ENCODE measurements around the gene CACNA1C.

Gene CACNA1C

DNA sequence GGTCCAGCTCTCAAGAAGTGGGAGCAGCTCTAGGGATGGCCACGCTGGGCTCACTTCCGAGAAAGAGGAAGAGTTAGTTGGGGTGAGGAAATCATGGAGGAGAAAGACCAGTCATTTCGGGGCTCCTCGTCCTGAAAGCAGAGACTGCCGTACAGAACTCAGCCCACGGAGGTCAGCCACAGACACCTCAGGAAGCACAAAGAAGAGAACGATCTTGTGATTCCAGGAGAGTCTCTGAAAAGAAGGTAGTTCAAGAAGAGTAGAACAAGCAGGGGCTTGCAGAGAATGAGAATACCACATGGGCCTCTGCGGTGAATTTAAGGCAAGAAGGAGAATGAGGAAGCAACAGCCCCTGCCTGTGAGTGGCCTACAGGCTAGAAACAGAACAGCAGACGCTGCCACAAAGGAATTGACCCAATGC, 311.9 kb downstream of the CACNA1C start:
- DNase-seq (ENCODE audit: low read depth in 3 of 3): no peak

DNA sequence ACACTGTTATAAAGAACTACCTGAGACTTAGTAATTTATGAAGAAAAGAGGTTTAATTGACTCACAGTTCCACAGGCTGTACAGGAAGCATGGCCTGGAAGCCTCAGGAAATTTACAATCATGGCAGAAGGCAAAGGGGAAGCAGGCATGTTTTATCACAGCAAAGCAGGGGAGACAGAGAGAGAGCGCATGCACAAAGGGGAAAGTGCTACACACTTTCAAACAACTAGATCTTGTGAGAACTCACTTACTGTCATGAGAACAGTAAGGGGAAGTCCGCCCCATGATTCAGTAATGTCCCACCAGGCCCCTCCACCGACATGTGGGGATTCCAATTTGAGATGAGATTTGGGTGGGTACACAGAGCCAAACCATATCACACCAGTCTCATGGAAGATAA, 313.9 kb downstream of the CACNA1C start:
- DNase-seq (ENCODE audit: low read depth in 3 of 3): no peak

DNA sequence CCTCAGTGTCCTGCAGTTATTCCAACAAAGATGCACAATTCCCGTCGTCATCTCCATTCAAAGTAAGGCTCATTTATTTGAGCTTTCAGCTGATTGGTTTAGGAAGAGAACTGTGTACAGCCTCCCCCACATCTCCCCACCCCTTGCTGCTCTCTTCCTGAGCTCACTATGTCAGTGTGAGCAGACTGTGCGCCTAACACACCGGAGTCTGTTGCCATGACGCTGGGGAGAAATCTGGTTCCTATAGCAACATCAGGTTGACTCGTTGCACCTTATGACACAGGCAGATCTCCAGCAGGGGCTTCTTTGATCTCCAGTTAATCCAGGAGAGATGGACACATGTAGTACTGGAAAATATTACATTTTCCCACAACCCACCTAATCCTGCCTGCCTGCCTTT, 319.4 kb downstream of the CACNA1C start:
- DNase-seq (ENCODE audit: low read depth in 3 of 3): no peak

DNA sequence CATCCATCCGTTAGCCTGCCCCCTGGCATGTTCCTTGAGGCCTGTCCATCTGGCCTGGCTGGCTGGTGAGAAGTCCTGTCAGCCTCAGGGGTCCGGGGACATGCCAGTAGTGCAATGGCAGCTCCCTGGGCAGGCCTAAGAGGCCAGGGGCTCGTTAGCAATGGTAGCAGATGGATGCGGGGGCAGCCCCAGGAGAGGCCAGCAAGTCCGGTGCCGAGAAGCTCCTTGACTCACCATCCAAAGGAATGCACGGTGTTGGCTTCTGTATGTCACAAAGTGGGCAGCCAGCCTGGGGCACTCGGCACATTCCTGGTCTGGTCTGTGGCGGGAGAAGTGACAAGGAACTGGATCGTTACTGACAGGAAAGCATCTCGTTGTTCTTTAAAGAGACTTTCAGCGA, 319.9 kb downstream of the CACNA1C start:
- no peak for DNase-seq (ENCODE audit: low read depth in 3 of 3)

DNA sequence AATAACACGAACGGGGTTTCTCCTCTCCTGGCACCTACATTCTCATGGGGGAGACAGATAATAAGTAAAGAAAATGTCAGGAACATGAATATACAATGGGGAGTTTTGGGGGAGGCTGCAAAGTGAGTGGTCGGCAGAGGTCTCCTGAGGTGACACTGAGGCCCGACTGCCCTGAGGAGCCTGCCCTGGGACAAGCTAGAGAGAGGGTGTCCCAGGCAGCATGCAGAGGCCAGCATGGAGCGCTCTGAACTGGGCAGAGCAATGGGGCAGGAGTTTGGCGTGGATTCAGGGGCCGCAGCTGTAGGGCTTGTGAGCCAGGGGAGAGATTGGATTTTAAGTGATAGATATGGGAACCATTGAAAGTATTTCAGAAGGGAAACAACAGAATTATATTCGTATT, 320.5 kb downstream of the CACNA1C start:
- no peak for DNase-seq (ENCODE audit: low read depth in 3 of 3)

DNA sequence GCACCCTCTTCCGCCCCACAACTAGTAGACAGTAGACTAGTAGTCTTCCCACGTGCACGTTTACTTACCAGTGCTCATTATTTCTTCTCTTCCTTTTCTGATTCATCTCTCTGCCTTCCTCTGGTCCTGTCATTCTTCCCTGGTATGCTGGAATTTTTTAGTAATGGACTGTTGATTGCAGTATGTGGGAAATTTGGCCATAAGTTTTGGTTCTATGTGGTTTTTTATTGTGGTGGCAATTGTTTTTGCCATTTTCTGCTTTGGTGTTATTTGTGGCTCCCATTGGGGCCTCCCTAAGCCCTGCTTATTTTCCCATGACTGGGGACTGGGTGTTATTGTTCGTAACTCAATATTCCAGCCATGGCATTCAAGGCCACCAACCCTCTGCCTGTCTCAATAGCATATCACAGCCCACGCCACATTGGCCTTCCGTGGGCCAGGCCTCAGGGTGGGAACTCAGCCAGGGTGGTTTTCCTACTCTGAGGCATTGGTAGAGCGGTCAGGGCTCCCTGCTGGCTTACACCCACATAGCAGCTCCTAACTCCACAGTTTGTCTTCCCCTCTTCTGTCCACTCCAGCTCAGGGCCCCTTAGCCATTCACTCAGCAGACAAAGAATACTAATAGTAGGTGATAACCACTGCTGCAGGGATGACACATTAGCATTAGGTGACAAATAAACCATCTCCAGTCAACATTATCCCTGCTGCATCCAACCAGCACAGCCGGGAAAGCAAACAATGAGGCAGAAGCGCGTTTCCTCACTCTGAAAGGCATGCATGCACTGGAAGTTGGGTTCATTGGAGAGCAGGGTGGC, 321.5 kb downstream of the CACNA1C start:
- DNase-seq (ENCODE audit: low read depth in 3 of 3): no peak

DNA sequence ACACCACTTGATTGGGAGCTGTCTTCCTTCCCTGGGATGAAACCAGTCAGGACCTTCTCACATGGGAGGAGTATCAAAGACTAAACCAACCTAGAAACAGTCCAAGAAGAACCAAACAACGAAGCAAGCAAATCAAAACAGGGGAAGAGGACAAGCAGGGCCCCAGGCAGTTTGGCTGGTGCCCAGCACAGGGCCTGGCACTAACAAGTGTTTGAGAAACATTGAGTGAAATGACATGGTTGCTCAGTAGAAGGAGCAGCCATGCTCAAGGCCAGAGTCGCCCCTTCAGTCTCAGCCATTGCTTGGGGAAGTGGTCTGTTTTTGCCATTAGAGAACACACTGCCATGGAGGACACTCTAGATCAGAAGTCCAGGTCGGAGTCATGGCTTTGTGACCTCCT, 323.1 kb downstream of the CACNA1C start:
- DNase-seq (ENCODE audit: low read depth in 3 of 3): no peak

DNA sequence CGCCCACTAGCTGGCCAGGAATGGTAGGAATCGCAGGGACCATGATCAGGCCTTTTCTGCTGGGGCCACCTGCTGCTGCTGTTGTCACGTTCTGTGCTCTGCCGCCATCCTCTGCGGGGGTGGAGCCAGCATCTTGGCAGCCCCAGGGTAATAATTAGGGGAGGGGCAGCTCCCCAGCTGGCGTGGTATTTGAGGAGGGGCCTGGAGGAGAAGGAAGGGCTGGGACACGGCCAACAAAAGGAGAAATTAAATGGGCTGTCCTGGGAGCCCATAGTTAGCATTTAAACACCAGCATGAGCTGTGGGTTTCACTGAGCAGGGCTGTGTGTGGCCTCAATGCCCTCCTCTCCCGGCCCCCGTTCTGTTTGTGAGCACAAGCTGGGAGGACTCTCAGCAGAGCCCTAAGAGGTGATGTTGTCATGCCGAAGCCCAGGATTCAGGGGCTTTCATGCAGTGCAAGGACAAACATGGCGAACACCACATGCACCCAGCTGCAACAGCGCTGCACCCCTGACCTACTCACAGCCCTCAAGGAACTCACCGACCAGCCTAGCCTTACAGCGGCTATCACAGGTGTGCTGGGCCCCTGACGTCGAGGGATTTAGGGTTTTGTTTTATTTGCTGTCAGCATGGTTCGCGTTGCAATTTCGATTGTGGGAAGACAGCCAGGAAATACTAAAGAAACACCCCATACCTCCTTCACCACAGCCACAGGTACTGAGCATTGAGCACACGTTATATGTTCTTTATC, 324.3 kb downstream of the CACNA1C start:
- no peak for DNase-seq (ENCODE audit: low read depth in 3 of 3)

DNA sequence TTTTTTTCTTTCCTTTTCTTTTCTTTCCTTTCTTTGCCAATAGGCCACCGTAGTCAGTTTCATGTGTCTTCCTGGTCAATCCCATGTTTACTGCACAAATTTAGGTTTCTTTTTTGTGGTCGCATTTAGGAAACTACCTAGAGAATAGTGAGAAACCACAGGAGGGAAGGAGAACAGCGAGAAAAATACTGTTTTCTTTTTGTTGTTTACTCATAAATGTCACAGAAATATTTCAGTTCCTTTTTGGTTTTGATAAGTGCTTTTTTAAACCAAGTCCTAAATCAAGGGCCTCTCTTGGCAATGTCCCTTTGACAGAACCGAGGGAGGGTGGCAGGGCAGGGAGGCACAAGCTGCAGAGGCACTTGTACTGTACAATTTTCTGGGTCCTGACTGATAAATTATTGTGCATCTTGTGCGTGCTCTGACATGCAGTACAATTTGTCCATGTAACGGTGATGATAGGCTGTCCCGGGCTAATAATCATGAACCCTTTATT, 326.1 kb downstream of the CACNA1C start:
- no peak for DNase-seq (ENCODE audit: low read depth in 3 of 3)

DNA sequence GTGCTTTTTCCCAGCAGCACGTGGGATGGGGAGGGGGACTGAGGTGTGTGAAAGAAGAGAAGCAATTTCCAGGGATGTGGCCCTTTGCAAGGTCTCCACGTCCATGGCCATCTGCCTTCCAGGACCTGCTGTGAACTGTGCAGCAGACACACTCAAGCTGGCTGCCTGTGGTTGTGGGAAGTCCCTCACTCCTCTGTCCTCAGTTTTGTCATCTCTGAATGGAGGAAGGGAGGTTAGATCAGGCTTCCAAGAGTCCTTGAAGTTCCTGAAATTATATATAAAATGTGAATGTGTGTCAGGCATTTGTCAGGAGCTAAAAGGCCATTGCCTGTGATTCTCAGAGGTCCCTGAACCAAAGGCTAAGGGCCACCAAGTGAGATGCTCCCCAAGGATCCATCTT, 328.2 kb downstream of the CACNA1C start:
- DNase-seq (ENCODE audit: low read depth in 3 of 3): no peak

DNA sequence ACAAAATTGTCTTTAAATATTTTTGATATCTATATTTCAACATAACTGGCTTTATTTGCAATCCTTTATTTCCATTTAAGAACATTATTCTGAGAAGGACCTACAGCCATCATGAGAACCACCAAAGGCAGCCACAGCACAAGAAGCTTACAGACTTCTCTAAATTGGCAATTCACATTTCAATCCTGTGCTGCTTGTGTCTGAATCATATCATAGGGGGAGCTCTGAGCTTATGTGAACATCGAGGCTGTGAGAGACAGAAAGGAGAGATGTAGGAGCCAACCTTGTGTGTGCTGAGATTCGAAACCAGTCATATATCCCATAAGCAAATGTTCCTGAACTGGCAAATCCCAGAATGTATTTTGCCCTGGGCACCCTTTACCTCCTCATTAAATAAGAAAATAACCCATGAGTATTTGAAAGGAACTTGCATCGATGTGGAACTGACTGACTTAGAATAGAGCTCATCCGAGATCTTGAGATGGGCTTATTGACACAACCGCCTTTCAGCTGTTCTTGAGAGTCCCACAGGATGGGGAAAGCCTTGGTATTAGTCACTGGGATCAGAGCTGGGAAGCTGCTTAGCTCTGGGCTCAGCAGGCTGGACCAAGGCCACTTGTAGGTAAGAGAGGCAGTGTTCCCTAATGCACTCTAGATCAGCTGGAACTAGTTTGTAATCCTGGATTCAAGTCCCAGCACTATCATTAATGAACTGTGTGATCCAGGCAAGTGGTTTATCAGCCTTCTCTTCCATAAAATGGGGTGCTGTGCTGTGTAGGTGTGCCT, 329.8 kb downstream of the CACNA1C start:
- no peak for DNase-seq (ENCODE audit: low read depth in 3 of 3)

DNA sequence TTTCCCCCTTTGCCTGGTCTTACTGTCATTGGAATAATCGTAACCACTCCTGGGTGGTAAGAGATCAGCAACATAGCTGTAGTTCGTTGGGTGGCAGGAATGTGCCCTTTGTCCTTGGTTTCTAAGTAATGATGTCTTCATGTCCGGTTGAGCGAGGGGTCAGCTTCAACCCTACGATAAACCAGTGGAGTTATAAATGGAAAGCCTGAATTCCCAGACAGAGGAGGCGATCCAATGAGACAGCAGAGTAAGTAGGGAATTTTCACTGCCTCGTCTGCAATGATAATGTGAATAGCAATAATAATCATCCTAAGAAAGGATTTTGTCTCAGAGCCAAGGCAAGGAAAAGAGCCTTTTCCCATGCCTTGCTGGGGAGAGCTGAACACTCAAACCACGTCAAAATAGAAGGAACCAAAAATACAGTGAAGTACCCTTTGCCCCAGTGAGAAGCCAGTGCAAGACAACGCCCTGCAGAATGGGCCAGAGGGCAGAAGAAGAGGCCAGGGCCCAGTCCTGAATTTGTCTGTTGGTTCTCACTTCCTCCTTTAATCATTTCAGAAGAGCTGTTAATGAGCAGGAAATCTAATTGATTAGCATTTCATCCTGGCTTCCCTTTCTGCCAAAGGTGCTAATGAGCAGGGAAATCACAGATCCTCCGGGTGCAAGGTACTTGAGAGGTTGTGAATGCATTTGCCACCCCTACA, 330.7 kb downstream of the CACNA1C start:
- no peak for DNase-seq (ENCODE audit: low read depth in 3 of 3)

DNA sequence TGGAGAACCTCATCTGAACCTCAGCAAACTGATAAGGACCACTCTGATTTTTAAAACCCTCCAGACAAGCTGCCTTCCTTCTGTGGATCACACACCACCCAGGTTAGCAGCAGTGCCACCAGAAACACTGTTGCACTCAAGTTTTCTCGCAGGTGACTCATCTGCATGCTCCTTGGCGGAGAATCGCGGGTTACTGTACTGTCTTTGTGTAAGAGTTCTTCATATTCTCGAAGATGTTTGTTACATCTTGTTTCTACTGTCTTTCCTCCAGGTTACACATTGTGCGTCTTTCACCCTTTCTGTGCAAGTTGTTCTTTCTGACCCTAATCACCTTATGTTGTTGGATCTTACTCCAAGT, 331.2 kb downstream of the CACNA1C start:
- DNase-seq (ENCODE audit: low read depth in 3 of 3): no peak

DNA sequence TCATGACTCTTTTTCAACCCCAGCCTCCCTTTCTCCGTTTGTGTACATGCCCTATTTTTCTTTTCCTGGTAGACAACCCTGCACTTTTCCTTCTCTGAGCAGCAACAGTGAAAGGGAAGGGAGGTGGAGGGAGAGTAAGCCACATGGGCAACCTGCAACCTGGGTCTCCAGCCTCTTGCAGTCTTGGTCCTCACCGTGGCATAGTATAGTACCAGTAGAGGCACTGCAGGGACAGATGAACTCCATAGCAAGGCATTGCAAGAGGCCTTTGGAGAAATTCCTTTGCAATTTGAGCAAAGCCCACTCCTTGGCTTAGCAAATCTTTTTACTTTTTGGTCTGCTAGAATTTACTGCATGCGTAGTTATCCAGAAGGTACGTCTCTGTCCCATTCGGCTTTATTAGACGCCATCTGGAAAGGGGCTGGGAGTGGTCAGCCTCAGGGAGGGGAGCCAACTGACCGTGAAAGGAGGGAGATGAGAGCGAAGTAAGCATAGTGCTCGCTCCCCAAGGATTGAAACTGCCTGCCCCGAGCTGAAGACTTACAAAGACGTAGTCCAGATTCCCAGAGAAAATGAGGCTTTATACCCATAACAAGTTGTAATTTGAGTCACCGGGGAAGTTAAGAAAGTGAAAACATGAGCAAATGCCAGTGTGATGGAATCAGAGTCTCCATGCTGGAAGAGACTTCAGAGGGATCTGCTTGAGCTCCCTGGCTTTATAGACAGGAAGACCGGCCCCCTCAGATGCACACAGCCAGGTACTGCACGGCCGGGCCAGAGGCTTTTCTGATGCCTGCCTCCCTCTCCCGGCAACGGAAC, 332.0 kb downstream of the CACNA1C start:
- DNase-seq (ENCODE audit: low read depth in 3 of 3): no peak

DNA sequence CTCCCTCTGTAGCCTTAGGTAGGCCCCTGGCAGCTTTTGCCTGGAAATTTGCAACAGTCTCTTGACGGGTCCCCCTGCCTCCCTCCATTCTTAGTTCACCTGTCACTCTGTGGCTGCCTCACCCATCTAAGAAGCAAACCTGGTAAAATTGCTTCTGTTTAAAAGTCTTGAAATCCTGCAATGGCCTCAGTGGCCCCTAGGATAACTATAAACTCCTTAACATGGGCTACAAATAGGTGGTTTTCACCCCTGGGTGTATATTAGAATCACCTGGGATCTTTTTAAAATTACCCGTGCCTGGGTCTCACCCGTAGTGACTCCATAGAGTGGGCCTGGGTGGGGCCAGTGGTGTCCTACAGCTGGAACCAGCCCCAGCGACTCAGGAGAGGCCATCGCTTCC, 332.7 kb downstream of the CACNA1C start:
- no peak for DNase-seq (ENCODE audit: low read depth in 3 of 3)

DNA sequence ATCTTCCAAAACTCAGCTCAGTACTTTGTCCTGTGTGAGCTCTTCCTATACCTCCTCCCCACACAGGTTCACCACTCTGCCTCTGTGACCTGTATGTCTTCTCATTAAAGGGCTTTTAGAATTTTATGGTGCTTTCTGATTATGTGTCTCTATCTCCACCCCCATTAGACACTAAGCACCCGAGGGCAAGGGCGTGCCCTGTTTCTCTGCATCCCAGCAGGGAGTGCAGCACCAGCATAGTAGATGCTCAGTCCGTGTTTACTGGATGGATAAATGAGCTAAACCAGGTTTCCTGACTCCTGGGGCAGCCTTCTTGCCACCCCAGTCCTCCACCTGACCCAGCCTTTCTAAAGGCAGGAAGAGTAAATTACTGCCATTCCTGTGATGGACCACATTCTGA, 333.8 kb downstream of the CACNA1C start:
- DNase-seq (ENCODE audit: low read depth in 3 of 3): no peak

DNA sequence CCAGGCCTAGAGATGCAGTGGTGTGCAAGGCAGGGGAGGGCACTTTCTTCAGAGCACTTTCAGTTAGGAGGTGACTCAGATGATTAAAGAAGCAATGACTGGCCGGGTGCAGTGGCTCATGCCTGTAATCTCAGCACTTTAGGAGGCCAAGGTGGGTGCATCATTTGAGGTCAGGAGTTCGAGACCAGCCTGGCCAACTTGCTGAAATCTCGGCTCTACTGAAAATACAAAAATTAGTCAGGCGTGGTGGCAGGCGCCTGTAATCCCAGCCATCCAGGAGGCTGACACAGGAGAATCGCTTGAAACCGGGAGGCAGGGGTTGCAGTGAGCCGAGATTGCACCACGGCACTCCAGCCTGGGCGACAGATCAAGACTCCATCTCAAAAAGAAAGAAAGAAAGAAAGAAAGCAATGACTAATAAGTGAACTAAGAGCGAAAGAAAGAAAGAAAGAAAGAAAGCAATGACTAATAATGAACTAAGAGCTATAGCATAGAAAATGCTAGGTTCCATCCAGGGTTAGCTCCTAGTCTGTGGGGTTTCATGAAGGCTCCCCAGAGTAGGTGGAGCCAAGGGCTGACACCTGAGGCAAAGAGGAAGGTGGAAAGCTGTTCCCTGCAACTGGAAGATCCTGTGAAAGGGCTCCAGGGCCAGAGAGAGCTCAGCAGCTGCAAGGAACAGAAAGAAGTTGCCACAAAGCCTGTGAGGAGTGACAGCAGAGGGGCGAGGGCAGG, 334.5 kb downstream of the CACNA1C start:
- no peak for DNase-seq (ENCODE audit: low read depth in 3 of 3)

DNA sequence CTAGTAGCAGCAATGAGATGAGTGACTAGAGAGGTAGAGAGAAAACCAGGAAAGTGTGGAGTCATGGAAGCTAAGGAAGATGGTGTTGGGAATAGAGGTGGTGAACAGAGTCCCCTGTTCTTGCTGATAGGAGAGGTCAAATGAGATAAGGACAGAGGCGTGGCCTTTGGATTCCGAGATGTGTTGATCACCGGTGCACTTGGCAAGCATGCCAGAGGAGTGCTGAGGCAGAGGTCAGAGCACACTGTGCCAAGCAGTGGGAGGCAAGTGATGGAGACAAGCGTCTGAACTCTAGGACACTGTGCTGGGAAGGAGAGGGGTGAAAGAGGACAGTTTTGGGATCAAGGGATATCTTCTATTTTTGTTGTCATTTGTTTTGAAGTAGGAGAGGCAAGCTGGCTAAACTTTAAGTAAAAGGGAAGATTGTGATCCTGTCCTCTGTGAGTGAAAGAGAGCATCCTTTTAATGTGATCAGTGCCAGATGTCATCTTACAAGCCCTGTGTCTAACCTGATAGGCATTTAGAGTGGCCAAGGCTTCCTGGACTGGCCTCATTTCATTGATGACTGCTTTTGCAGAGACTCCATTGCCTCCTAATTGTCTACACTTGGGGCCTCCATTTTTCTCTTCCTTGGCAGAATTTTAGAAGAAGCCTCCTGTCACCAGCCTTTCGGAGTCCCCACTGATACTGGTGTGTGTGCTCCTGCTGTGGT, 336.4 kb downstream of the CACNA1C start:
- DNase-seq (ENCODE audit: low read depth in 3 of 3): no peak

DNA sequence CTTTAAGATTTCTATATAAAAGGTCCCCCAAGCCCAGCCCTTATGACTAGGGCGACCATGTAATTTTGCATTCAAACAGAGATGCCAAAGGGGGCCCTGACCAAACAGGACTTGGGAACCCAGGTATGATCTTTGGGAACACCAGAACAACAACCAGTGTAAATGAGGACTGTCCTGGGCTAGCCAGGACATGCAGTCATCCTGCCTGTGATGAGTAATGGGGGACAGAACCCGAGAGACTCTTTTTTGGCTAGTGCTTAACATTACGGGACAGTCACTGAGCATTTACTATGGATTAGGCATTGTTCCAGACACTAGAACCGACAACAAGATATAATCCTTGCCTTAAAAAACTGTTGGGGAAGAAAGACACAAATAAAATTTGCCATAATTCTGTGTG, 337.3 kb downstream of the CACNA1C start:
- DNase-seq (ENCODE audit: low read depth in 3 of 3): no peak
